ENCODE measurements around the gene SIX1.

DNA sequence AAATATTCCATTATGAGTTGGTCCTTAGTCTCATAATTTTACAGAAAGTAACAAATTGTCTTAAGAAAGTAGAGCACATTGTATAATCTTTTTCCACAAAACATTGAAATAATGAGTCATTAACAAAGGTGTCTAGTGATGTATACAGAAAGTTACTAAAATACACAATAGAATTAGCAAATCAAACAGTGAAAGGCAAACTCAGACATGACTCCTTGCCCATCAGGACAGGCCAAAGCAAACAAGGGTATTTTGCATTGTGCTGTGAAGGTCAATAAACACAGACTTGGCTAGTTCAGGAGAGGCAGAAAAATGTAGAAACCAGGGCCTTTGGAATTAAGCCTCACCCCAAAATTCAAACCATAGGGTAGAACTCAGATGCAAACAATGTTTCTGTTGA, 37.6 kb upstream of the SIX1 start:
- no peak for TF ChIP-seq HDGF (IDR thresholded peaks at IDR 0.05; ENCODE audit: borderline replicate concordance)
- no peak for TF ChIP-seq CTBP1 (IDR thresholded peaks at IDR 0.05; ENCODE audit: borderline replicate concordance)
- no peak for TF ChIP-seq NFRKB (IDR thresholded peaks at IDR 0.05)
- TF ChIP-seq BHLHE40 (IDR thresholded peaks at IDR 0.05; ENCODE audit: borderline replicate concordance): no peak
- TF ChIP-seq FOXK2 (IDR thresholded peaks at IDR 0.05): no peak
- TF ChIP-seq SUZ12 (IDR thresholded peaks at IDR 0.05): no peak
- no peak for TF ChIP-seq ZNF384 (IDR thresholded peaks at IDR 0.05)
- TF ChIP-seq SP1 (IDR thresholded peaks at IDR 0.05): no peak
